Activated T-cell treated with anti-CD3 and anti-CD28 coated beads for 48 hours (primary cell): ENCODE measurements around the gene DNPH1.
A peak's percentile ranks its signal among the peaks of the same experiment; 100 is the strongest.

Experiments
- DNase-seq: peaks from one replicate; pipeline ENCODE4 v3.0.0-alpha.2; 2020; ENCODE audit warnings: low read depth

The DNPH1 gene, protein sequence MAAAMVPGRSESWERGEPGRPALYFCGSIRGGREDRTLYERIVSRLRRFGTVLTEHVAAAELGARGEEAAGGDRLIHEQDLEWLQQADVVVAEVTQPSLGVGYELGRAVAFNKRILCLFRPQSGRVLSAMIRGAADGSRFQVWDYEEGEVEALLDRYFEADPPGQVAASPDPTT

DNA sequence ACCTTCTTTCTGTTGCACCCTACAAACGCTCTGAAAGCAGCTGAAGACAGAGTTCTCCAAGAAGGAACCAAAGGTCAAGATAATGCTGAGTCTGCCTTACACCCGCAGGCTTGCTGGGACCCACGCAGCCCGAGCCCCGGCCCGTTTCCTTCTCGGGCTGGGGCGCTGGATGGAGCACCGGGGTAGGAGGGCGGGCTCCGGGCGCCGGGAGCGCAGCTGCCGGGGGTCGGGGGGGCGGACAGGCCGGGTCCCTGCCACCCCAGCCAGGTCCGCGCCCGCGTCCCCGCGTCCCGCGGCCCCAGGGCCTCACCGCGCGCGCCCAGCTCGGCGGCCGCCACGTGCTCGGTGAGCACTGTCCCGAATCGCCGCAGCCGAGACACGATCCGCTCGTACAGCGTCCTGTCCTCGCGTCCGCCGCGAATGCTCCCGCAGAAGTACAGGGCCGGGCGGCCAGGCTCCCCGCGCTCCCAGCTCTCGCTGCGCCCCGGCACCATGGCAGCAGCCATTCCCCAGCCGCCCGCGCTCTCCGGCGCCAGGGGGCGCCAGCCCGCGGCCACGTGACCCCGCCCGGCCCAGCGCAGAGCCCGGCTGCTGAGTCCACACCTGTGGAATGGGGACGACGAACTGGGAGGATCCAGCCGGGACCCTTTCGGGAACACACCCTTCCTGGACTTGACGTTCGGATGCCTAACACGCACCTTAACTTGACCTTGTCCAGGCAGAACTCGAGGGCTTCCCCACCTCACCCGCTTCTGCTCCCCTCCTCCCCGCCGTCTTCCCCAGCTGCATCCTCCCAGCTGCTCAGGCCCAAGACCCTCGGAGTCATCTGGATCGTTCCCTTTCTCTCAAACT, at the start of gene DNPH1:
TSS of gene DNPH1 (minus strand) at position 531 of the 852 bp plus-strand sequence. CDS start at position 506, 25 bp downstream.
- DNase-seq = peak; percentile 81

DNA sequence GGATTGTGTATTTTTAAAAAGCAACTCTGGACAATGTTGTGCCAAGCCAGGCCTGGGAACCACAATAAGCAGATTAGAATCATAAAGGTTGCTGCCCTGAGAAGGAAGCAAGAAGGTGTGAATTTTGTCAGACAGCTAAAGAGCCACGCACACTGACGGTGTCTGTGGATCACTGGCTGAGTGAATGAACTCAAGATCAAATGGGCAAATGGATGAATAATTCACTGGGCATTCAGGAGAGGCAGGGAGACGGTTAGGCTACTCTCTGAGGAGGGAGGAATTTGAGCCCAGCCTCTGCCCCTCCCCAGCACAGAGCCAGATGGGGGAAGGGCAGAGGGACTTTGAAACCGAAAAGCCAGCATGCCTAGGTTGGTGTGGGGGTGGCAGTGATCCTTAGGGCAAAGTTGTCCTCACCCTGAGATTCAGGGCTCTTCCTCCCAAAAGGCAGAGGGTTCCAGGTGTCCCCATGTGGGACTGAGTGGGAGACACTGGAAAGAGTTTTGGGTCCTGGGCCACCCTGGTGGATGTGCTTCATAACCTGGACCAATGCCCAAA, 49.3 kb upstream of the DNPH1 start:
- no peak for DNase-seq

DNA sequence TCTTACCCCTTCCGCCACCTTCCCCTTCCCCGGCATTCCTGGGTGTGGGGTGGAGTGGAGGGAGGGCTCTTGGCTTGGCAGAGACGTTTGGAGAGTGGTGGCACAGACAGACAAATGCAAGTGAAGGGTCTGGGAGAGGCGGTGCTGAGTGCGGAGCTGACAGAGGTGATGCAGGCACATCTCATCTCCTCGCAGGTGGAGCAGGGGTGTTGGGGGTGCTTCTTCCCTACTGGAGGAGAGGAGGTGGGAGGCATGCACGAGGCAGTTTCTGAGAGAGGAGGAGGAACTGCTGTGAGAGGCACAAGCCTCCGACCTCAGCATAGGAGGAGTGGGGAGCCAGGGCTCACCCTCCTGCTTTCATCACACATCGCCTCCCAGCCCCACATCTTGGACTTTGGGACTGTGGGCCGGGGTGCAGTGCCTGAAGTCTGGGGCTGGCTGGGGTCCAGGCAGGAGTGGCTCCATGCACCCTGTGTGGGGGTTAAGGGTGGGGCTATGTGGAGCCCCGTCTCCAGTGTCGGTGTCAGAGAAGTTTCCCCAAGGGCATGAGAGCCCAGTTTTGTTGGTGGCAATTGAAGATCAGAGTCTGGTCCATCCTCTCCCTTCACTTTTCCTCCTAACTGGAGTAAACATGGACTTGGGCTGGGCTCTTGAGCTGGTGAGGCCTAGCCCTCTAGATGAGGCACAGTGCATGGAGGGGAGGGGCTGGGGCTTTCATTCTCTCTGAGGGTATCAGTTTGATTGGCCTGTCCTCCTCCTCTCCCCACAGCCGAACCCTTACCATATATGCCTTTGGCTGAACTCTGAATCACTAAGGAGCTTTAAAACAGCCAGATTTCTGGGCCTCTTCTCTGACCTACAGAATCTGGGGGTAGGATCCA, 48.6 kb upstream of the DNPH1 start:
- DNase-seq = no peak

DNA sequence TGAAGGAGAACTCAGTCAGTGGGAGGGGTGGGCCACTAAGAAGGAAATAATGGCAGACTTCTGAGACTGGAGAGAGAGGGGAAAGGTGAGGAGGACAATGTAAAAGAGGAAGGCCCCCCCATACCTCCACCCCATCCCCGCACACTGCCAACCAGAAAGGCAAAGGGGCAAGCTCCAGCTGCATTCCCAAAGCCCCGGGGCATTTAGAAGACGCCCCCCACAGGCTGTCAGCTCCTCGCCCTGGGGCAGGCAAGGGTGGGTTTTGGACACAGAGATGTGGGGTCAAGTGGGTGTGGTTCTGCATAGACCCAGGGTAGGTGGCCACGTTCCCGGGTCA, 48.0 kb upstream of the DNPH1 start:
- DNase-seq = no peak

DNA sequence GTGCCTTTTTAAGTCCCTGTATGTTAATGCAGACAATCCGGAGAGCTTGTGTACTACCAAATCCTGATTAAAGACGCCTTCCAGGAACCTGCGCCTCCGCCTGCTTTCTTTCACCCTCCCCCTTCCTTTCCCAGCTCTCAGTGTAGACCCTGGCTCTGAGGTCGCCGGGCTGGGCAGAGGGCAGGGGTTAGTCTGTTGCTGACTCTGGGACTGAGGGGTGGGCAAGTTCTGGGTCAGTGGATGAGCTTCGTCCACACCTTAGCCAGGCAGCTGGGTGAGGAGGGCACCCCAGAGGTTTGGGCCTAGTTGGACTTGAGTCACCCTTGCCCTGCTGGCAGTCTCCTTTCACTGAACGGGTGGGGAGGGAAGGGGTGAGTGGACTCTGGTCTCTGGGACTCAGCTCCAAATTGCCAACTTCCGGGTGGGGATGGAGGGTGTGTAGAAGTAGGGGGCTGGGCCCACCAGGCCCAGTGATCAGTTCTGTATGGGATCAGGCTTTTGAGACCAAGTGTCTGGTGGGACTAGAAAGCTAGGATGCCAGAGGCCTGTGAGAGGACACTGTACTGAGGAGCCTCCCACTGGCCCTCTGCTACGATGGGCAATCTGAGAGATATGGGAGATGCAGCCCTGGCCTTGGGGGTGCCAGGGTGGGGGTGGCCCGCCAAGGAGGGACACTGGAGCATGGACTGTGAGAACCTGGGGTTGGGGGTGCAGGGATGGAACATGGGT, 47.5 kb upstream of the DNPH1 start:
- DNase-seq = no peak

DNA sequence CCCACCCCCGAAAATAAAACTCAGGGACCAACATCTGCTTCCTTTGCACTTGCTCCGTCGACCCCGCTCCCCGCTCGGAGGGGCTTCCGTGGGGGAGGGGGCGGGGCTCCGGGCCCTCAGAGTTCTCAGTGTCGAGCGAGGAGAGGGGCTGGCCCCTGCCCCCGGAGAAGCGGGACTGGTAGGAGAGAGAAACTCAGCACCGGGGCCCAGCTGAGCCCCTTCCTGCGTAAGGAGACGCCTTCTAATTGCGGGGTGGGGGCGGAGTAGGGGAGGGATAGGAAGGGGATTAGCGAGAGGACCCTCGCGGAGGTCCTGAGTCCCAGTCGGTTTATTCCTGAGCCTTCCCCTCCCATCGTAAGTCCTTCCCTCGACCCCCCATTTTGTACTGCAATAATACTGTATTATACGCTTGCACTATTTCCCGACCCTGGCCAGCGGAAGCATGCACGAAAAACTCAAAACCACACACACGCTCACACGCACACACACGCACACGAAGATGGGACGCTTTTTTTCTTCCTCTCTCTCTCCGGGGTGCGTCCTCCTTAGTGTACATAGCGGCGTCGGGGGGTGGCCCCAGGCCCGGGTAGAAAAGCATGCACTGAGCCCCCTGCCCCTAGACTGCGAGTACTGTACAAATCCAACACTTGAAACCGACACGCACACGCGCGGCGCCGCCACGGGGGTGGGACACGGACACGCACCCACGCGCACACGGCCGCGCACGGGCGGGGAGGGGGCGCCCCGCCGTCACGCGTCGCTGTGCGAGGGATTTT, 46.7 kb upstream of the DNPH1 start:
- DNase-seq = no peak

DNA sequence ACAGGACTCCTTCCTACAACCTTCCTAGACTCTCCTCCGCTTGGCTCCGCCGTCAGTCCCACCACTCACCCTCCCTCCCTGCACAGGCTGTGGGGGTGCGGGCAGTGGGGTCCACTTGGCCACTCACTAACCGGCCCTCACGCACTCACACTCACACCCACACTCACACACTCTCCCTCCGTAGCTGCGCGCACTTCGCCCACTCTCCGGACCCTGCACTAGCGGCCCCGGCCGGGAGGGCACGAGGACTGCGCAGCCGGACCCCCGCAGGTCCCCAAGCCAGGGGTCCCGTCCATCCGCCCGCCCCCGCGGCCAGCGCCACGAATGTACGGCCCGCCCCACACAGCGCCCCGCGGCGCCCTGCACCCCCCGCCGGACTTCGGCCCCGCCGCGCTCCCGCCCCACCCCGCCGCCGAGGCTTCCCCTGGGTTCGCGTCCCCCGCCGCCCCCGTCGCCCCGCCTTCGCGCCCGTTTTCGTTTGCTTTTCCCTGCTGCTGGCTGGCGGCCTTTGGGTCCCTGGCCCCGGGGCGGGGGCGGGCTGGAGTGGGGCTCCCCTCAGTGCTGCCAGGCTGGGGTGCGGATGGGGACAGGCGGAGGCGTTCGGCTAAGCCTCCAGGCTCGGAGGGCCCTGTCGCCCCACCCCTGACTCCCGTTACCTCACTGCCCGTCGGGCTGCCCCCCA, 45.8 kb upstream of the DNPH1 start:
- DNase-seq = no peak

DNA sequence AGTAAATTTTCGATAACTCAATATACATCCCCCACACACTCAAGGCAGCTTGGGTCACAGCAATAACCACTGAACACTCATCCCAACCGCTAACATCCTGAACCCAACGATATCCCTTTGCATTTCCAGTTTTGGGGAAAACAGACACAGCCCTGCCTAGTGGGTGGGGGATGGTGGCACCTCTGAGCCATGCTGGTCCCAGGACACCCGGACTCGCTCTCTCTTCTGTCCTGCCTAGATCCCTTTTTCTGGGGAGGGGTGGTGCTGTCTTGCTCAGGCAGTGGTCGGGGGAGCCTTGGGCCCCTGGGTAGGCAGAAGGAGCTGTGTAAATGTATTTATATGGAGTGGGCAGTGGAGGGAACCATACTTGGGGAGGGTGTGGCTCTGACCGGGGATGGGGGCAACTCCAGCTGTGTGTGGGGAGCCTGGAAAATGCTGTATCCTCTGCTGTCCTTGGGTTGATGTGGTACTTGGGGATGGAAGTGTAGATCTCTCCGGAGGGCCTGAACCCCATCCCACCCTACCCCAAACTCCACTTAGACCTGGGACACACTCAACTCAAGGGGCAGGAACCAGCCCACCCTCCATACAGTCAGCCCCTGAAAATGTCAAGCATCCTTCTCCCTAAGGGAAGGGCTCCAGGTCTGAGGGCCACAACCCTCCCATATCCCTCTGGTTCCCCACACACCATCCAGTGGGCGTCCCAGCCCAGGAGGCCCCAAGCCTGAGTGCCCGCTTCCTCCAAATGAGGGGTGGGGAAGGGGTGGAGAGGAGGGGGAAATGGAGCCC, 45.0 kb upstream of the DNPH1 start:
- DNase-seq = no peak

DNA sequence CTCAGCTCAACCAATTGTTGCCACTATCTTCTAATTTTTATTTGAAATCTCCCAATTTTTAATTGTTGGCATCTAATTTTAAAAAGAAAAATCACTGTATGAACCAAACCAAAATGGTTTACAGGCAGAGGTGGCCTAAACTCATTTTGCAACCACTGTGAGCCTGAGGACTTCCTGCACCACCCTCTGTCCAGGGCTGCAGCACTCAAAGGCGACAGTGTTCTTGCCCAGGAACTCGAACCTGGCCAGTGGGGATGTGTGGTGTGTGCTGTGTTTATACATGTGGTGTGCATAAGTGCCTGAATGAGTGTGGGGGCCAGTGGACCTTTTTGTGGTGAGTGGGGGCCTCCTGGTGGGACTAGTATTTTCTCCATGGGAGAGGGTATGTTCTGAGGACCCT, 44.4 kb upstream of the DNPH1 start:
- no peak for DNase-seq

DNA sequence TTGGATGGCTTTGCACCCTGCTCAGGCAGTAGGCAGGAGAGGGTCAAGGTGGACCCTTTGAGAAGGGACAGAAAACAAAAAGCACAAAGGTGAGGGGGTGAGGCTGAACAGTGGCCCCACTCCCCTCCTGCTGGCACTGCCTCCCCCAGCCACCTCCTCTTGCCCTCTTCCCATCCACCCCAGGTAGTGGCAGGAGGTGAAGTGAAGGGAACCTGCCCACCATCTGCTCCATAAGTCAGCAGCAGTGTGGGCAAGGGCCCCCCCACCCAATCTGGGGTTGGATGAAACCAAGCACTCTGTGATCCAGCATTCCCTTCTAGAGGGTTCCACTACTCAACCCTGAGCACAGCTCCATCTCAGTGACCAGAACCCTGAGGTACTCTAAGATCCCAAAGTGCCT, 42.7 kb upstream of the DNPH1 start:
- no peak for DNase-seq

DNA sequence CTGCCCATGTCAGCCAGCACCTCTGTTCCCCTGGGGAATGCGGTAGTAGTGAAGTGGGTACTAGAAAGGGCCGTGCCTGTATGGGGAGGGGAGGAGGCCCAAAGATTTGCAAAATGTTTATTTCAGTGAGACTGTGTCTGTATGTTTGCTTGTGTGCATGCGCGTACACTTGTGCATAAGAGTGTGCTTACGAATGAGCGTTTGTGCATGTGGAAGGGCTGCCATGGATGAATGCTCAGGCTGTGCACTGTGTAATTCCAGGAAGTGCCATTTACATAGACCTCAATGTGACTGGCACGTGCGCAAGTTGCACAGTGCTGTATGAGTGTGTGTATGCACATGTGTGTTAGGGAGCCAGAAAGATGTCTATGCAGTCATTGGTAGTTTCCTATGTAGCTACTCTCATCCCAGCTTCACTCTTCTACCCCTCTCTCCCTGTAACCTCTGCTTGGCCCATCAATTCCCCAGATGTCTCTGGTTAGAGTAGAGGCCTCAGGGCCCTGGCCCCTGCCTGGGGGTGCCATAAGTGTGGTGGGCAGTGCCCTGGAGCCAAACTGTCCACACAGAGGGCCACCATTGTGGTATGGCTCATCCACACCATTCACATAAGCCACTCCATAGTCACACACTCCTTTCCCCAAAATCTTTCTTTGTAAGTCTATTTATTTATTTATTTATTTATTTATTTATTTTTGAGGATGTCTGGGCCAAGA, 42.0 kb upstream of the DNPH1 start:
- DNase-seq = no peak

DNA sequence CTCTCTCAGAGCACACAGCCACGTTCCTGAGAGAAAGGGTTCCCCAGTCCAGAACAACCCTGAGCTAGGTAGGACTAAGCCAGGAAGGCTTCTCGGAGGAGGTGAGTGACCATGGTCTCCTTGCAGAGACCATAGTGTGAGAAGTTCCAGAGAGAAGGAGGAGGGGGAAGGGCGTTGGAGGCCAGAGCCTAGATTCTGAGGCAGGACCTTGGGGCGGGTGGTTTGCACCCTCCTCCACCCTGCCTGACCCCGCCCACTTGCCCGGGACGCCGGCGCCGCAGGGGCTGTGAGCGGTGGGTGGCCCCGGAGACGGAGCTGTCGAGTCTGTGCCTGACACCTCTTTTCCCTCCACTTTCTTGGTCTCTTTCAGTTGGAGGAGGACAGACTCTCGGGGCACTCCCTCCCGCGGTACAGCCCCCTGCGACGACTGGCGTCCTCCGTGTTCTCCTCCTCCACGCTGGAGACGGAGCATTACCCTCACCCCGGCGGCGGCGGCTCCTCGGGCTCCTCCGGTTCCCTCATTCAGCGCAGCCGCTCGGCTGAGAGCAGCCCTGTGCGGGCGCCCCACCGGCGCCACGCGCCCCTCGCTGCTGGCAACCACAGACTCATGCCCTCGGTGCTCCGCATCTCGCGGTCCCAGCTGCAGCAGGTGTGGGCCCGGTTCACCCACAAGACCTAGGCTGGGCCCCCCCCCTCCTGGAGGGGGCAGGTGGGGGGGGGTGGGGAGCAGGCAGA, 40.2 kb upstream of the DNPH1 start:
- DNase-seq = peak; percentile 27

DNA sequence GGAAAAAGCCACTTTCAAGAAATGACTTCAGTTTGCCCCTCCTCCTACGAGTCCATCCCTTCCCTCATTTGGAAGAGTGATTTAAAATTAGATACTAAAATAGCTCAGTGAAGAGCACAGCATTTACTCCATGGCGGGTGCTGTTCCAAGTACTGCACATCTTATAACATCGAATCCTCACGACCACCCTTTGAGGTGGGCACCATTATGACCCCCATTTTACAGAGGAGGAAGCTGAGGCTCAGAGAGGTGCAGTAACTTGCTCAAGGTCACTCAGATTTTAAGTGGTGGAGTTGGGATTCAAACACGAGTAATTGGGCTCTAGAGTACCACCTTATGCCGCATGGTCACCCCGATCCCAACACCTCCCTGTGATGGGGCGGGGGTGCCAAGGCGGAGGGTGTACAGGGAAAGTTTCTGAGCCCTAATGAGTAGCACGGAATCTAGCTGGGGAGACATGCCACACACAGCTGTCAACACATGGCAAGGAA, 39.5 kb upstream of the DNPH1 start:
- no peak for DNase-seq

DNA sequence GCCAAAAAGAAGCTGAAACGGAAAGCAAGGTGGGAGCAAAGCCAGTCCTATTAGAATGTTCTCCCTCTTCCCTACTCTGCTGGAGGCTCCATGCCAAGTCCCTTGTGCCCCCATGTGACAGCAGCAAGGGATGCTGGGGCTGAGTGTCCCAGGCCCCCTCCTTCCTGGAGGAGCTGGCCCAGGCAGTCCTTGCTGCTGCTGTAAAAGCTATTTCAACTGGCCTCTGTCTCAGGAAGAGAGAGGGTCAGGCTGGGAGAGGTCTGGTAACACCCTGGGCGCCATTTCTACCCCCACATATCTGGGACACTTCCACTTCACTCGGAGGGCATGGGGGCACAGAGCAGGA, 39.0 kb upstream of the DNPH1 start:
- DNase-seq = no peak

DNA sequence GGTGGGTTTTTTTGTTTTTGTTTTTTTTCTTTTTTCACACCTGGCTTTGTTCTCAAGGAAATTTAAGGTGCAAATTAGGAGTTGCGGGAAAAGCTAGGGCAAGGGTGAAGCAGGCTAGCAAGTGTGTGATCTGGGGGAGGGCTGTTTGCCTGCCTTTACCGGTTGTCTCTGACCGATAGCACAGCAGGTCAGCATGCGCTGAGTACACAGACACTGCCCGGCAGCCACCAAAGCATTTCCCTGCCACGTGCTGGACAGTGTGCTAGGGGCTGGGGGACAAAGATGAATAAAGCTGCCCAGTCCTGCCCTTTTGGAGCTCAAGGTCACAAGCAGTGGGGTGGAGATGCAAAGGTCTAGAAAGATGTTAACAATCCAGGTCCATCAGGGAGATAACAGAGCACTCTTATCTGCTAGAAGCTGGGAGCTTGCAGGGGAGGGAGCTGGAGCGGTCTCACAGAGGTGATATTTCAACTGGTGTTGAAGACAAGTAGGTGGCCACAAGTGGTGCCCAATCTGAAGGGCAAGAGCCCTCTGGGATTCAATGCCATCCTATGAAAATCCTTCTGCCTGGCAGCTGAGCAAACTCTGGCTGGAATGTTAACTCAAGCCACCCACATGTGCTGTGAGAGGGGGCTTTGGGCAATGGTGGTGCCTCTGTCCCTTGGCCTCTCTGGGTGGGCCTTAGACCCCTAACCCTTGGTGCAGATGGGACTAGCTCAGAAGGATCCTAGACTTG, 38.5 kb upstream of the DNPH1 start:
- no peak for DNase-seq

DNA sequence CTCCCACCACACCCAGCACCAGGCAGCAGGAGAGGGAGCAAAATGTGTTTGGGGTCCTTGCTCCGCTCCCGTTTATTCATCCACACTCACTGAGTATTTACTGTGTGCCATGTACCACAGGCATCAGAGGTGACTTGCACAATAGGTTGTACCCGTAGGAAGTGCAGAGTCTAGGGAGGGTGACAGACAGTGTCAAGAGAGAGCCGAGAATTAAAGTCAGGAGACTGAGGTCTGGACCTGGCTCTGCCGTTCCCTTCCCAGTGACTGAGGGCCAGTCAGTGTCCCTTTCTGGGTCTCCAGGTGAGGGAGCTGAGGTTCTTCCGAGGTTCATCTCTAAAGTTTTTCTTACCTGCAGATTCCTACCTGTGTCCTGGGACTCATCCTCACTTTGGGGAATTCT, 36.3 kb upstream of the DNPH1 start:
- DNase-seq = no peak

DNA sequence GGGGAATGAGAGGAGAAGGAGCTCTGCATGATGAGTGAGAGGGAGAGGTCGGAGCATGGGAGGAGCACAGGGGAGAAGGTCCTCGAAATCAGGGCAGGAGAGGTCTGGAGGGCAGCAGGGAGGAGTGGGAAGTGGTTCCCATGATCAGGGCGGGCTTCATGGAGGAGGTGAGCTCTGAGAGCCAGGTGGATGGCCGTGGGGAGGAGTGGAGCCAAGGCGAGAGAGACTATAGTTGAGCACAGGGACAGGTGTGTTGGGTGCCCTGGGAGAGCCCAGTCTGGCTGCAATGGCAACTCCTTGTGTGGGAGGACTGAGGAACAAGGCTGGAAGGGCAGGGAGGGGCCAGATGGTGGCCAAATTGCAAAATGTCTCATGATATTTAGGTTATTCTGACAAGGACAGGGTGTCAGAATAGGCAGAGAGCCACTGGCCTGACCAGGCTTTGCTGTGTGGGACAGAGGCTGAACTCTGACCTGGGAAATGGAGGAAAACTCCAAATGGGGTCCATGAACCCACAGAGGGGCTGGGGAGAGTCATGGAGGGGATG, 35.4 kb upstream of the DNPH1 start:
- no peak for DNase-seq
